CD14-positive monocyte (primary cell): ENCODE results near the gene CERK. TPM values are rescaled to one million over a fixed set of nuclear protein-coding genes. Genes with fewer than 3 reads are reported as not detected.
A peak's percentile ranks its signal among the peaks of the same experiment; 100 is the strongest.

Source experiments
- DNase-seq, 3 donors: peaks; one replicate each; pipeline ENCODE4 v3.0.0-alpha.2; 2011 to 2022
- H2AFZ ChIP-seq: 2 replicates; pipeline ENCODE4 v1.6.0; 2012; ENCODE audit warnings: mild to moderate bottlenecking, low read depth, low read length, inconsistent platforms; ENCODE audit not compliant: insufficient read depth, poor library complexity, severe bottlenecking
- H3K27ac ChIP-seq, 2 donors: 1 replicate in 1 of 2; 2 replicates in 1 of 2; pipeline ENCODE4 v1.5.1; 2012 to 2013; ENCODE audit warnings: low read length in 2 of 2, control low read depth in 1 of 2, inconsistent platforms in 1 of 2, low read depth in 1 of 2, mild to moderate bottlenecking in 1 of 2
- H3K27me3 ChIP-seq, 2 donors: one replicate each; pipeline versions ENCODE4 v1.6.0 to v1.6.1; 2011 to 2013; ENCODE audit warnings: low read length in 2 of 2; ENCODE audit not compliant: control insufficient read depth in 2 of 2, insufficient read depth in 2 of 2
- H3K36me3 ChIP-seq, 2 donors: replicated peaks in 1 of 2; 1 replicate in 1 of 2; 2 replicates in 1 of 2; pipeline versions ENCODE4 v1.5.1 to v1.6.1; 2012 to 2013; ENCODE audit warnings: low read length in 2 of 2, control low read depth in 1 of 2, inconsistent platforms in 1 of 2, mild to moderate bottlenecking in 1 of 2; ENCODE audit not compliant: insufficient read depth in 2 of 2, control insufficient read depth in 1 of 2
- H3K4me1 ChIP-seq, 2 donors: 1 replicate in 1 of 2; 2 replicates in 1 of 2; pipeline versions ENCODE4 v1.5.1 to v1.6.1; 2012 to 2013; ENCODE audit warnings: low read length in 2 of 2, control low read depth in 1 of 2, inconsistent platforms in 1 of 2, mild to moderate bottlenecking in 1 of 2, moderate library complexity in 1 of 2; ENCODE audit not compliant: insufficient read depth in 2 of 2, control insufficient read depth in 1 of 2
- H3K4me2 ChIP-seq: replicated peaks from 2 replicates; pipeline ENCODE3; 2012; ENCODE audit warnings: low read length, moderate library complexity, mild to moderate bottlenecking; ENCODE audit not compliant: poor library complexity, severe bottlenecking; ENCODE audit errors: extremely low read depth
- H3K4me3 ChIP-seq, 3 experiments: fragments of 200-600 bp in 1 of 3; sonication (generic) in 1 of 3; replicated peaks in 1 of 3; 1 replicate in 2 of 3; 2 replicates in 1 of 3; pipeline ENCODE4 v1.5.1; 2011 to 2013; ENCODE audit warnings: low read length in 3 of 3, mild to moderate bottlenecking in 3 of 3, control low read depth in 2 of 3, low read depth in 2 of 3, inconsistent platforms in 1 of 3, moderate library complexity in 1 of 3
- H3K79me2 ChIP-seq: 2 replicates; pipeline ENCODE4 v1.6.0; 2012; ENCODE audit warnings: mild to moderate bottlenecking, control low read depth, inconsistent platforms, low read length, moderate library complexity; ENCODE audit not compliant: insufficient read depth
- H3K9ac ChIP-seq: 2 replicates; pipeline ENCODE4 v1.6.0; 2017; ENCODE audit warnings: low read length, mild to moderate bottlenecking; ENCODE audit not compliant: insufficient read depth, poor library complexity, severe bottlenecking
- H3K9me3 ChIP-seq, 2 donors: replicated peaks in 1 of 2; 1 replicate in 1 of 2; 2 replicates in 1 of 2; pipeline versions ENCODE4 v1.5.1 to v1.6.1; 2012 to 2013; ENCODE audit warnings: low read length in 2 of 2, control low read depth in 1 of 2; ENCODE audit not compliant: control insufficient read depth in 1 of 2, insufficient read depth in 1 of 2
- H4K20me1 ChIP-seq: 2 replicates; pipeline ENCODE4 v1.6.0; 2012; ENCODE audit warnings: mild to moderate bottlenecking, low read length, control low read depth, moderate library complexity; ENCODE audit not compliant: insufficient read depth
- H3K27ac Mint-ChIP-seq, 7 donors: one replicate each; pipeline ENCODE4 v1.8.0; 2020; ENCODE audit warnings: mild to moderate bottlenecking in 7 of 7, mixed read lengths in 7 of 7, moderate library complexity in 6 of 7, inconsistent platforms in 2 of 7
- H3K27me3 Mint-ChIP-seq, 3 donors: one replicate each; pipeline ENCODE4 v1.8.0; 2021 to 2022; ENCODE audit warnings: low read depth in 3 of 3, mild to moderate bottlenecking in 3 of 3, mixed read lengths in 3 of 3, moderate library complexity in 3 of 3, inconsistent platforms in 1 of 3
- H3K36me3 Mint-ChIP-seq, 2 donors: one replicate each; pipeline ENCODE4 v1.8.0; 2020; ENCODE audit warnings: mixed read lengths in 2 of 2, inconsistent platforms in 1 of 2, mild to moderate bottlenecking in 1 of 2
- H3K4me1 Mint-ChIP-seq: one replicate; pipeline ENCODE4 v1.8.0; 2020; ENCODE audit warnings: mild to moderate bottlenecking, mixed read lengths
- H3K4me3 Mint-ChIP-seq, 2 donors: one replicate each; pipeline ENCODE4 v1.8.0; 2020; ENCODE audit warnings: mild to moderate bottlenecking in 2 of 2, mixed read lengths in 2 of 2, moderate library complexity in 1 of 2
- H3K9me3 Mint-ChIP-seq, 7 donors: one replicate each; pipeline ENCODE4 v1.8.0; 2020 to 2022; ENCODE audit warnings: mixed read lengths in 7 of 7, mild to moderate bottlenecking in 6 of 7, moderate library complexity in 6 of 7, inconsistent platforms in 2 of 7
- WGBS: methylation state at CpG from one replicate; pipeline ENCODE4 v1.1.5; 2013; ENCODE audit warnings: missing lambda C conversion rate; ENCODE audit not compliant: insufficient coverage; 5-methylcytosine and 5-hydroxymethylcytosine counted together
- intact Hi-C, 2 donors: fragments of 100-400 bp; cut with micrococcal nuclease; formaldehyde crosslinking; loops; one replicate each; pipeline versions ENCODE4 v1.15.0 to v1.15.1; 2023
- polyA plus RNA-seq, 3 donors: library from polyadenylated mRNA; depleted of rRNA in 1 of 3; unstranded in 2 of 3; stranded (reverse) in 1 of 3; fragments of 300-500 nt in 2 of 3; fragments of >200 nt in 1 of 3; fragmentation: Illumina TruSeq in 2 of 3; gene quantifications; 1 replicate in 2 of 3; 2 replicates in 1 of 3; pipeline ENCODE4 v1.2.3, GENCODE V29; 2012 to 2021
- TF ChIP-seq, protein P1 (sequence below): fragments of 200-600 bp; IDR thresholded peaks from one replicate; pipeline ENCODE4 v1.8.0; 2022; ENCODE audit warnings: antibody characterized with exemption, mild to moderate bottlenecking

Gene CERK
- polyA plus RNA-seq, 3 donors, result 22.4 to 40.2 (median 24.5) TPM

DNA sequence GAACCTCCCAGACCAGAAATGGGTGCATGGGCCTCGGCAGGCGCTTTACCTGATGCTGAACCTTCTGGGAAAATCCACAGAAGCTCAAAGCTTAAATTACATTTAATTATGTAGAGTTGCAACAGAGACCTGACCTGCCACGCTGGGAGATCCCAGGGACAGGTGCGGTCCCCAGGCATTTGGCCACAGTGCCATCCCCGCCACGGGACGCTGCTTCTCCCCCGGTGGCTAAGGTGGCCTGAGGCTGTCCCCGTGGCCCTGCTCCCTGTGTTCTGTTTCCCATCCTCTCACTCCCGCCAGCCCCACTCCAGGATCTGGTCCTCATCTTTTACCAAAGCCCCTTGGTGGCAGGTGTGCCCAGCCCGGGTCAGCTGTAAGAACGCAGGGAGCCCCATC, 78.3 kb downstream of the CERK start:
- no peak overlapping the region for H3K27ac ChIP-seq
- intact Hi-C loops, result no loop called here
- 96% methylated on average over 5 of the region's 12 CpGs for WGBS
- H3K4me2 ChIP-seq, result no peak overlapping the region
- H3K79me2 ChIP-seq, result peaks cover 14% of the 10 kb centered on the region
- no peaks in the 10 kb centered on the region for H3K9me3 ChIP-seq
- no peak overlapping the region for H2AFZ ChIP-seq
- TF ChIP-seq, protein P1, sequence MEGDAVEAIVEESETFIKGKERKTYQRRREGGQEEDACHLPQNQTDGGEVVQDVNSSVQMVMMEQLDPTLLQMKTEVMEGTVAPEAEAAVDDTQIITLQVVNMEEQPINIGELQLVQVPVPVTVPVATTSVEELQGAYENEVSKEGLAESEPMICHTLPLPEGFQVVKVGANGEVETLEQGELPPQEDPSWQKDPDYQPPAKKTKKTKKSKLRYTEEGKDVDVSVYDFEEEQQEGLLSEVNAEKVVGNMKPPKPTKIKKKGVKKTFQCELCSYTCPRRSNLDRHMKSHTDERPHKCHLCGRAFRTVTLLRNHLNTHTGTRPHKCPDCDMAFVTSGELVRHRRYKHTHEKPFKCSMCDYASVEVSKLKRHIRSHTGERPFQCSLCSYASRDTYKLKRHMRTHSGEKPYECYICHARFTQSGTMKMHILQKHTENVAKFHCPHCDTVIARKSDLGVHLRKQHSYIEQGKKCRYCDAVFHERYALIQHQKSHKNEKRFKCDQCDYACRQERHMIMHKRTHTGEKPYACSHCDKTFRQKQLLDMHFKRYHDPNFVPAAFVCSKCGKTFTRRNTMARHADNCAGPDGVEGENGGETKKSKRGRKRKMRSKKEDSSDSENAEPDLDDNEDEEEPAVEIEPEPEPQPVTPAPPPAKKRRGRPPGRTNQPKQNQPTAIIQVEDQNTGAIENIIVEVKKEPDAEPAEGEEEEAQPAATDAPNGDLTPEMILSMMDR, result no peak
- no peak overlapping the region for H3K9ac ChIP-seq
- peak overlapping the region in 1 of 7 donors; percentile 32 for H3K27ac Mint-ChIP-seq
- H3K36me3 Mint-ChIP-seq, result peaks cover 52 to 84% of the 10 kb centered on the region in 2 donors
- peaks cover 0 to 2% (median 0%) of the 10 kb centered on the region in 3 donors for H3K27me3 Mint-ChIP-seq
- H3K27me3 ChIP-seq, result no peaks in the 10 kb centered on the region
- H3K4me1 Mint-ChIP-seq, result peaks cover 3% of the 10 kb centered on the region
- no peak overlapping the region for H3K4me3 ChIP-seq
- peaks cover 96% of the 10 kb centered on the region for H4K20me1 ChIP-seq
- no peak for DNase-seq
- H3K36me3 ChIP-seq, result peaks cover 72 to 73% of the 10 kb centered on the region in 2 donors
- no peak overlapping the region for H3K4me3 Mint-ChIP-seq
- H3K4me1 ChIP-seq, result no peaks in the 10 kb centered on the region
- H3K9me3 Mint-ChIP-seq, result peaks cover 0 to 2% (median 0%) of the 10 kb centered on the region in 7 donors

DNA sequence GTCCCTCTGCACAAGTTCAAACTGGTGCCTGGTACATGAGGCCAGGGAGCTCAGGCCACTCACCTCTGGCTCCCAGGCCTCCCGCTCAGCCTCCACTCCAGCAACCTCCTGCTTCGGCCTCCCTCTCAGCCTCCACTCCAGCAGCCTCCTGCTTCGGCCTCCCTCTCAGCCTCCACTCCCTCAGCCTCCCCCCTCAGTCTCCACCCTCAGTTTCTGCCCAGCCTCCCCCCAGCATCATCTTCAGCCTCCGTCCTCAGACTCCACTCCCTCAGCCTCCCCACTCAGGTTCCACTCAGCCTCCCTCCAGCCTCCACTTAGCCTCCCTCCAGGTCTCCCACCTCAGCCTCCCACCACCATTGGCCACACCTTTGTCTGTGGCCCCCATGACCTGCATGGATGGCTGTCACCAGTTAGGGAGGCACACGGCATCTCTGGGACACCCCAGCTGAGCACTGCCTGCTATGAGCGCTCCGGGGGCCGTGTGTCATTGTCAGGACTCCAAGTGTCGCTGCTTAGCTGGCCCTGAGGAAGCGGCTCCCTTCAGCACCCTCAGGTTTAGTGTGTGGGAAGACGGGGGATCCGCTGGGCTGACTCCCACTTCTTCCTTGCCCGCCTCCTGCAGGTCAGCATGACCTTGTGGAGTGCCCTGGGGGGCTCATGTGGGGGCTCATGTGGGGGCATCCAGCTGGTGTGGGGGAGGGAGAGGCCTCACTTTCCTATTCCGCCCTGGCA, 78.8 kb downstream of the CERK start:
- Mint-ChIP-seq H3K9me3 (peaks cover 0 to 2% (median 0%) of the 10 kb centered on the region in 7 donors), H3K36me3 (peaks cover 51 to 78% of the 10 kb centered on the region in 2 donors), H3K4me3 (no peak overlapping the region), H3K27ac (peak overlapping the region in 2 of 7 donors; percentile 19 to 52), H3K27me3 (peaks cover 0 to 2% (median 0%) of the 10 kb centered on the region in 3 donors), H3K4me1 (peaks cover 6% of the 10 kb centered on the region)
- H3K4me1 ChIP-seq, result no peaks in the 10 kb centered on the region
- no peak overlapping the region for H3K4me3 ChIP-seq
- peaks cover 19% of the 10 kb centered on the region for H3K79me2 ChIP-seq
- H4K20me1 ChIP-seq, result peaks cover 97% of the 10 kb centered on the region
- DNase-seq, result no peak
- H3K9ac ChIP-seq, result no peak overlapping the region
- H3K27me3 ChIP-seq, result no peaks in the 10 kb centered on the region
- no peak overlapping the region for H2AFZ ChIP-seq
- WGBS, result 100% methylated on average over 9 of the region's 14 CpGs
- H3K36me3 ChIP-seq, result peaks cover 66 to 67% of the 10 kb centered on the region in 2 donors
- H3K4me2 ChIP-seq, result no peak overlapping the region
- TF ChIP-seq, protein P1, result no peak
- no peak overlapping the region for H3K27ac ChIP-seq
- intact Hi-C loops, result no loop called here
- no peaks in the 10 kb centered on the region for H3K9me3 ChIP-seq
